GM23248 (cell line): ENCODE measurements around the gene RRP9. TPM values are rescaled to one million over a fixed set of nuclear protein-coding genes. Genes with fewer than 3 reads are reported as not detected.

Experiments used
- DNase-seq: peaks from one replicate; pipeline ENCODE4 v3.0.0-alpha.2; 2015
- H2AFZ ChIP-seq: fragments of 200-600 bp; sonication (generic); 2 replicates; pipeline ENCODE4 v1.6.1; 2016; ENCODE audit warnings: antibody characterized with exemption
- H3F3A ChIP-seq: fragments of 200-600 bp; sonication (generic); 2 replicates; pipeline ENCODE4 v1.6.1; 2016; ENCODE audit warnings: mild to moderate bottlenecking, antibody characterized with exemption, mixed run types; ENCODE audit not compliant: insufficient read depth
- H3K27ac ChIP-seq: fragments of 200-600 bp; sonication (generic); 2 replicates; pipeline ENCODE4 v1.5.1; 2016; ENCODE audit warnings: mild to moderate bottlenecking
- H3K27me3 ChIP-seq: fragments of 200-600 bp; sonication (generic); replicated peaks from 2 replicates; pipeline ENCODE4 v1.6.1; 2016; ENCODE audit warnings: mild to moderate bottlenecking; ENCODE audit not compliant: insufficient read depth
- H3K36me3 ChIP-seq: fragments of 200-600 bp; sonication (generic); 2 replicates; pipeline ENCODE4 v1.6.1; 2016; ENCODE audit warnings: low read depth, mild to moderate bottlenecking
- H3K4me1 ChIP-seq: fragments of 200-600 bp; sonication (generic); 2 replicates; pipeline ENCODE4 v1.6.1; 2016; ENCODE audit warnings: mild to moderate bottlenecking; ENCODE audit not compliant: insufficient read depth
- H3K4me2 ChIP-seq: fragments of 200-600 bp; sonication (generic); one replicate; pipeline ENCODE4 v1.6.1; 2016; ENCODE audit warnings: mild to moderate bottlenecking; ENCODE audit not compliant: unreplicated experiment
- H3K4me3 ChIP-seq: fragments of 200-600 bp; sonication (generic); 2 replicates; pipeline ENCODE4 v1.5.1; 2016; ENCODE audit warnings: mild to moderate bottlenecking
- H3K79me2 ChIP-seq: fragments of 200-600 bp; sonication (generic); 2 replicates; pipeline ENCODE4 v1.6.1; 2016; ENCODE audit warnings: mild to moderate bottlenecking; ENCODE audit not compliant: insufficient read depth
- H3K9ac ChIP-seq: fragments of 200-600 bp; sonication (generic); 2 replicates; pipeline ENCODE4 v1.6.1; 2016; ENCODE audit warnings: mild to moderate bottlenecking
- H3K9me2 ChIP-seq: fragments of 200-600 bp; sonication (generic); 2 replicates; pipeline ENCODE4 v1.6.1; 2016; ENCODE audit warnings: mixed run types, mild to moderate bottlenecking, moderate library complexity; ENCODE audit not compliant: insufficient read depth
- H3K9me3 ChIP-seq: fragments of 200-600 bp; sonication (generic); one replicate; pipeline ENCODE4 v1.6.1; 2017; ENCODE audit warnings: low read depth
- H4K20me1 ChIP-seq: fragments of 200-600 bp; sonication (generic); 2 replicates; pipeline ENCODE4 v1.6.0; 2016; ENCODE audit not compliant: insufficient read depth
- EZH2 ChIP-seq: fragments of 200-600 bp; sonication (generic); IDR thresholded peaks from 2 replicates; pipeline ENCODE4 v1.6.1; 2018; ENCODE audit warnings: antibody characterized with exemption, mild to moderate bottlenecking; ENCODE audit not compliant: insufficient read depth, poor library complexity, severe bottlenecking
- EZH2phosphoT487 ChIP-seq: fragments of 200-600 bp; sonication (generic); IDR thresholded peaks from 2 replicates; pipeline ENCODE4 v1.6.1; 2018; ENCODE audit warnings: antibody characterized with exemption, moderate library complexity, mild to moderate bottlenecking, low read depth; ENCODE audit not compliant: insufficient read depth
- WGBS, 2 experiments: methylation state at CpG; one replicate each; pipeline ENCODE4 v1.1.6; 2015 to 2017; ENCODE audit warnings: low lambda C conversion rate in 2 of 2, low coverage in 1 of 2; ENCODE audit errors: missing lambda C conversion rate in 2 of 2; 5-methylcytosine and 5-hydroxymethylcytosine counted together
- in situ Hi-C: fragments of 300-500 bp; cut with MboI; formaldehyde crosslinking; loops from 2 replicates; pipeline ENCODE4 v1.15.0; 2020
- polyA plus RNA-seq: library from polyadenylated mRNA; unstranded; fragments of >200 nt; fragmentation: Nextera tagmentation; extraction: Ambion mirVana; gene quantifications from 2 replicates; pipeline ENCODE4 v1.2.1, GENCODE V29; 2016
- total RNA-seq: library from RNA; depleted of rRNA; stranded (reverse); fragments of >200 nt; shearing (Covaris generic); gene quantifications from 2 replicates; pipeline ENCODE4 v1.2.3, GENCODE V29; 2014

RRP9 gene
- total and polyA plus RNA-seq, 2 experiments from 2014 or later: 27.5 to 28.4 TPM

DNA sequence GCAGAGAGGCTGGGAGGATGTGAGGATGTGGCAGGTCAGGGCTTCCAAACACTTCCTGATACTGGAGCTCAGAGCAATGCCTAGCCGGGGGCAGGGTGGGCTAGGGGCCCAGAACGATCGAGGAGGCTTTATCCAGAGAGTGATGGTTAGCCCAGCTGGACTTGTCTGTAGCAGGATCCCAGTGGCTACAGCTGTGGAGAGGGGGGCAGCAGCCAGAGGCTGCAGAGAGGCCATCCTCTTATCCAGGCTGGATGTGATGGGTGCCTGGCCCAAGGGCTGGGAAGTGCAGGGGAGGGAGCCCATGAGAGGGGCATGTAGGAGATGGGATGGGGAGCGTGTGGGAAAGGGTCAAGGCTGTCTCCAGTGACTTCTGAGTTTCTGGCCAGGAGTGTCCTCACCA is 5.1 kb upstream of the RRP9 start:
- no peaks in the 10 kb centered on the region for H3K27me3 ChIP-seq
- H3K36me3 ChIP-seq: no peaks in the 10 kb centered on the region
- no peaks in the 10 kb centered on the region for H3K9me3 ChIP-seq
- no peak overlapping the region for H3K27ac ChIP-seq
- no peak overlapping the region for H3K4me3 ChIP-seq
- peaks cover 14% of the 10 kb centered on the region; the same call in 1 of the 2 replicates for H3F3A ChIP-seq
- in situ Hi-C loops: no loop called here
- H3K79me2 ChIP-seq: no peaks in the 10 kb centered on the region
- no peak overlapping the region for H3K9ac ChIP-seq
- no peak for DNase-seq
- no peaks in the 10 kb centered on the region for H3K9me2 ChIP-seq
- H2AFZ ChIP-seq: no peak overlapping the region
- H3K4me2 ChIP-seq: no peak overlapping the region
- no peaks in the 10 kb centered on the region for H4K20me1 ChIP-seq
- H3K4me1 ChIP-seq: peaks cover 11% of the 10 kb centered on the region
- 64 to 81% methylated on average over 4 of the region's 4 CpGs for WGBS, 2 experiments
- TF ChIP-seq EZH2phosphoT487: no peak

DNA sequence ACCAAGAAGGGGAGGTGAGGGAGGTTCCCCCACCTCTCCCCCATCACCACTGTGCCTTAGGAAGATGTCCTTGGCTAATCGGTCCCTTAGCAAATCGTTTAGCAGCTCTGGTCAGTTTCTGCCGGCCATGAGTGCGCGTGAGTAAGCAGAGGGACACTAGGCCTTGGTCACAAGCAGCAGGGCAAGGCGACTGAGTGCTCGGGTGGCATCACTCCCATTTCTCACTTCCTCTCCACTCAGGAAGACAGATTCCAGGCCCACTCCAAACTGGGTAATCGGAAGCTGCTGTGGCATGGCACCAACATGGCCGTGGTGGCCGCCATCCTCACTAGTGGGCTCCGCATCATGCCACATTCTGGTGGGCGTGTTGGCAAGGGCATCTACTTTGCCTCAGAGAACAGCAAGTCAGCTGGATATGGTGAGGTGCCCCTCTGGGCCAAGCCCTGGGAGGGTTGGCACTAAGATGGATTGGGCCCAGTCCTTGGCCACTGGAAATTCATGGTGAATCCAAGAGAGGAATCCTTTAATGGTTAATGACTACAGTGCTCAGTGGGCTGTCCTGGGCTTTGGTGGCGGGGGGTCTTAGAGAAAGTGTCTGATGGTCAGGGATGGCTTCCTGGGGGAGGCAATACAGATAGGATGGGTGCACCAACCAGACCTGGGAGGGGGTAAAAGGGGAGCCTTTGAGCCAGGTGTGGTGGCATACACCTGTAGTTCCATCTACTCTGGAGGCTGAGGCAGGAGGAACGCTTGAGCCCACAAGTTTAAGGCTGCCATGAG is 4.4 kb upstream of the RRP9 start:
- H3K4me2 ChIP-seq: no peak overlapping the region
- DNase-seq: no peak
- H3K9ac ChIP-seq: no peak overlapping the region
- peaks cover 14% of the 10 kb centered on the region; the same call in 1 of the 2 replicates for H3F3A ChIP-seq
- TF ChIP-seq EZH2 (no peak), EZH2phosphoT487 (no peak)
- H3K36me3 ChIP-seq: no peaks in the 10 kb centered on the region
- peaks cover 11% of the 10 kb centered on the region for H3K4me1 ChIP-seq
- H4K20me1 ChIP-seq: no peaks in the 10 kb centered on the region
- WGBS, 2 experiments: 94 to 96% methylated on average over 14 of the region's 14 CpGs
- no peaks in the 10 kb centered on the region for H3K9me2 ChIP-seq
- H3K27ac ChIP-seq: no peak overlapping the region
- H3K79me2 ChIP-seq: peaks cover 5% of the 10 kb centered on the region; the same call in 1 of the 2 replicates
- no peaks in the 10 kb centered on the region for H3K27me3 ChIP-seq
- H3K9me3 ChIP-seq: no peaks in the 10 kb centered on the region
- in situ Hi-C loops: no loop called here
- no peak overlapping the region for H3K4me3 ChIP-seq
- H2AFZ ChIP-seq: no peak overlapping the region

DNA sequence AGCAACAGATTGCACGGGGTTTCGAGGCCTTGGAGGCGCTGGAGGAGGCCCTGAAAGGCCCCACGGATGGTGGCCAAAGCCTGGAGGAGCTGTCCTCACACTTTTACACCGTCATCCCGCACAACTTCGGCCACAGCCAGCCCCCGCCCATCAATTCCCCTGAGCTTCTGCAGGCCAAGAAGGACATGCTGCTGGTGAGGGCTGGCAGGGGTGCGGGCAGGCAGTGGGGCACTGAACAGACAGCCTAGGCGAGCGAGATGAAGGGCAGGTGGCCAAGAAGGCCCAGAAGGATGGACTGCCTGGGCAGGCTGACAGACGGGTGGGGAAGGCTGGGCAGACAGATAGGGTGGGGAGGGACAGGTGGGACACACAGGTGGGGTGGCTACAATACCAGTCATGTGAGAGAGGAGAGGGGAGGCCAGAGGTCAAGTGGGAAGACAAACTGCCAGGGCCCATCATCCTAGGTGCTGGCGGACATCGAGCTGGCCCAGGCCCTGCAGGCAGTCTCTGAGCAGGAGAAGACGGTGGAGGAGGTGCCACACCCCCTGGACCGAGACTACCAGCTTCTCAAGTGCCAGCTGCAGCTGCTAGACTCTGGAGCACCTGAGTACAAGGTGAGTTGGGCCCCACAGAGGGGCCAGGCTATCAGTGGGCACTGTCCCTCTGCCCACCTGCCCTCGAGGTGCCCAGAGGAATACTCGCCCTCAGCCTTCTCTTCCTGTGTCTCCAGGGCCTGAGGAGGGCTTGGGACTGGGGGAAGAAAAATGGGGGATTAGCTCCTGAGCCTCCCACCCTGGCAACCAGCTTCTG is 3.5 kb upstream of the RRP9 start:
- Histone ChIP-seq H3F3A (peaks cover 14% of the 10 kb centered on the region; the same call in 1 of the 2 replicates), H3K9ac (no peak overlapping the region), H3K4me2 (no peak overlapping the region), H3K4me3 (no peak overlapping the region), H3K27me3 (no peaks in the 10 kb centered on the region), H3K9me2 (no peaks in the 10 kb centered on the region), H3K9me3 (no peaks in the 10 kb centered on the region), H3K27ac (no peak overlapping the region), H3K79me2 (peaks cover 13% of the 10 kb centered on the region), H3K36me3 (no peaks in the 10 kb centered on the region), H3K4me1 (peaks cover 19% of the 10 kb centered on the region), H4K20me1 (no peaks in the 10 kb centered on the region), H2AFZ (no peak overlapping the region)
- WGBS, 2 experiments: 86 to 89% methylated on average over 18 of the region's 18 CpGs
- no peak for DNase-seq
- in situ Hi-C loops: no loop called here
- TF ChIP-seq EZH2: no peak
- no peak for TF ChIP-seq EZH2phosphoT487

DNA sequence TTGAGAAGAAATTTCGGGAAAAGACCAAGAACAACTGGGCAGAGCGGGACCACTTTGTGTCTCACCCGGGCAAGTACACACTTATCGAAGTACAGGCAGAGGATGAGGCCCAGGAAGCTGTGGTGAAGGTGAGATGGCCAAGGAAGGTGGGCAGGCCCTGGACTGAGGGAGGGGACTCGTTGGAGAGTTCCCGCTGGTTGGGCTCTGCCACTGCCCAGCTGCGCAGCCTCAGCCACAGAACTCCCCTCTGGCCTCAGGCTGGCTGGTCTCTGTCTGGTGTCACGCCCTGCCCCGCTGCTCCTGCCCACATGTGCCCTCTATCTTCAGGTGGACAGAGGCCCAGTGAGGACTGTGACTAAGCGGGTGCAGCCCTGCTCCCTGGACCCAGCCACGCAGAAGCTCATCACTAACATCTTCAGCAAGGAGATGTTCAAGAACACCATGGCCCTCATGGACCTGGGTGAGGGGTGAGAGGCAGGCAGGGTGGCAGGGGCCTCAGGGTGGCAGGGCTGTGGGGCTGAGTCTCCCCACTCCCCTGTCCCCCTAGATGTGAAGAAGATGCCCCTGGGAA is 2.8 kb upstream of the RRP9 start:
- Histone ChIP-seq H3K4me2 (no peak overlapping the region), H3K4me1 (peaks cover 20% of the 10 kb centered on the region), H3K4me3 (no peak overlapping the region), H3F3A (peaks cover 13% of the 10 kb centered on the region; the same call in 1 of the 2 replicates), H3K9me3 (no peaks in the 10 kb centered on the region), H3K9ac (no peak overlapping the region), H4K20me1 (no peaks in the 10 kb centered on the region), H3K79me2 (peaks cover 20% of the 10 kb centered on the region), H3K27me3 (no peaks in the 10 kb centered on the region), H3K27ac (no peak overlapping the region), H3K9me2 (no peaks in the 10 kb centered on the region), H2AFZ (no peak overlapping the region), H3K36me3 (no peaks in the 10 kb centered on the region)
- TF ChIP-seq EZH2 (no peak), EZH2phosphoT487 (no peak)
- WGBS, 2 experiments: 93 to 96% methylated on average over 11 of the region's 11 CpGs
- no peak for DNase-seq
- in situ Hi-C loops: no loop called here
